NCI-H345 treated with DMSO at 0.1 percent for 48 hours (cell line): Measurements from ENCODE around the gene VPS18.

Source experiments
- DNase-seq: peaks from one replicate; lab custom pipeline; 2025; ENCODE audit not compliant: unreplicated experiment; lab: John Stamatoyannopoulos, UW

The VPS18 gene

GRCh38 chr15:40870716-40871115, 23.5 kb upstream of the VPS18 start:
- no peak for DNase-seq

DNA sequence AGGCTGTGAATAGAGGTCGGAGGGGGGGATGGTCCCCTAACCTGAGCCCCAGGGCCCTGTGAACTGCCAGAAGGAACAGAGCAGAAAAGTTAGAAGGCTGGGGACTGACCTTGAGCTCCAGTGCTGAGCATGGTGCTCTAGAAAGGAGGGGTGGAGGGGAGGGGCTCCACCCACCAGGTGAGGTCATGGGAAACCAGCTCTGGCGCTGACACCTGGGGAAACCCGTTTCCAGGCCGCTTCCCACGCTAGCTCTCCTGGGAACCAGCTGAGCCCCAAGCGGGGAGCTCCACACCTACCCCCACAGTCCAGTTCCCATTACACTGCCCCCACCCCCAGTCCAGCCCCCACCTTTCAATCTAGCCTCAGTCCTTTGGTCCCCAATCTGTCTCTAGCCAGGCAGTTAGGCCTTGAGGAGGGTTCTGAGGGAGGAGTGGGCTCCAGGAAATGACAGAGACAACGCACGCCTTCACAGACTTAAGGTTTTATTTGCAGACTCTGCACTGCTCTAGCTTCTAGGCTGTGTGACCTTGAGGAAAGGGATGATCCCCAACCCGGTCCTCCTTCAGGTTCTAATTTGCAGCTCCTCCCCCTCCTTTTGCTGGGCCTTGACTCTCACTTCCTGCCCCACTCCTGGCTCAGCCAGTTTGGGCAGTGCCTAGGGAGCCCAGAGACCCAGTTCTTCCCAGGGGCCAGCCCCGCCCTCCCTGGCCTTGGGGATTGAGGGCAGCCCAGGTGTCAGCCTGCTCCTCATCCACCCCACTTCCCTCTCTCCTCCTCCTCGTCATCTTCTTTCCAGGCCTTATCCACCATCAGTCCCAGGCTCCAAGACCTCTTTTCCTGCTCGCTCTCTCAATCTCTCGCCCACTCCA, 22.3 kb upstream of the VPS18 start:
- no peak for DNase-seq

DNA sequence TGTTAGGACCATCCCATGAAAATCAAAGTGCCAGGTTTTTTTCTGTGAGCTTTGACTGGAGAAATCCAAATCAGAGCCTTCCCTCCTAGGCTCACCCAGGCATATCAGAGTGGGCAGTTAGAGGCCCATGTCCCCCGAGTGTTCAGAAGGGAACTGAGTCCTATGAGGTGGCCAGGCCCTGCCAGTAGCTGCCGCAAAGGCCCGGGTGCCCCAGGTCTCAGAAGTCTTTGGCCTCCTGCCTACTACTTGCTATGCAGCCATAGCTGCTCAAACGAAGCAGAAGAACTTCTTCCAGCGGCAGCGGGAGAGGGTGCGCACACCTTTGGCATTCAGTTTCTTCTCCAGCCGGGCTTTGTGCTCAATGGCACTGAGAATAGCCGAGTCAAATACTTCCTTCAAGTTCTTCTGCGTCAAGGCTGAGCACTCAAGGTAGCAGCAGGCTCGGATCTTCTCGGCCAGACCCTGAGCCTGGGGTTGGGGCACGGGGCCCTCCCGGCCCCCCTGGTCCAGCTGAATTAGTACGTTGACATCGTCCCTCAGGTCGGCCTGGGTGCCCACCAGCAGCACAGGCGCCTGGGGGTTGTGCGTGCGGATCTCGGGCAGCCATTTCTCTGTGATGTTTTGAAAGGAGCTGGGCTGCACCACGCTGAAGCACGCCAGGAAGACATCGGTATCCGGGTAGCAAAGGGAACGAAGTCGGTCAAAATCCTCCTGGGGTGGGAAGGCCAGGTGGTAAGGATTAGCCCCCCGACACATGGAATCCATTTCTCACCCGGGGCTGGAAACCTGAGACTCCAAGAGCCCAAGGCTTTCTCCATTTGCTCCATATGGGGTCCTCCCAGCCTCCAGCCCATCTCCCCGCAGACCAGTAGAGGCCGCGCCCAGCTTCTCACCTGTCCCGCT, 21.2 kb upstream of the VPS18 start:
- no peak for DNase-seq

- DNase-seq = no peak
Measured at GRCh38 chr15:40873694-40874561, 20.3 kb upstream of the VPS18 start, which contains the start of gene RHOV. TSS of gene RHOV (minus strand) at chr15:40874234. CDS start at chr15:40874139, 95 bp downstream.

- DNase-seq = no peak
Measured at GRCh38 chr15:40875991-40876730, 18.1 kb upstream of the VPS18 start.

GRCh38 chr15:40877694-40878093, 16.6 kb upstream of the VPS18 start:
- DNase-seq = no peak

- DNase-seq = no peak
Measured at GRCh38 chr15:40878785-40879184, 15.5 kb upstream of the VPS18 start.

DNA sequence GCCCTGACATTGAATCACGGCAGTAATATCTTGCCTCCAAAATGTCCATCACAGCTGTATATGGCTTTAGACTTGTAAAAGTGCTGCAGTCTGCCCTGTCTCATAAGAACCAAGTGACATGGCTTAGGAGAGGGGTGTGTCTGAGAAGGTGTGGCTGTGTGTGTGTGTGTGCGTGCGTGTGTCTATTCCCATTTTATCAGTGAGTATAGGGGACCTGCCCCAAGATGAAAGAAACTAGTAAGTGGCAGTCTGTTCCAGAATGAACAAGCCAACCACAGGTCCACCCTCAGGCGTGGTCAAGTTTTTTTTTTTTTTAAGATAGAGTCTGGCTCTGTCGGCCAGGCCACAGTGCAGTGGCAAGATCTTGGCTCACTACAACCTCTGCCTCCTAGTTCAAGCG, 14.6 kb upstream of the VPS18 start:
- DNase-seq = no peak

GRCh38 chr15:40881351-40881750, 12.9 kb upstream of the VPS18 start:
- no peak for DNase-seq

DNA sequence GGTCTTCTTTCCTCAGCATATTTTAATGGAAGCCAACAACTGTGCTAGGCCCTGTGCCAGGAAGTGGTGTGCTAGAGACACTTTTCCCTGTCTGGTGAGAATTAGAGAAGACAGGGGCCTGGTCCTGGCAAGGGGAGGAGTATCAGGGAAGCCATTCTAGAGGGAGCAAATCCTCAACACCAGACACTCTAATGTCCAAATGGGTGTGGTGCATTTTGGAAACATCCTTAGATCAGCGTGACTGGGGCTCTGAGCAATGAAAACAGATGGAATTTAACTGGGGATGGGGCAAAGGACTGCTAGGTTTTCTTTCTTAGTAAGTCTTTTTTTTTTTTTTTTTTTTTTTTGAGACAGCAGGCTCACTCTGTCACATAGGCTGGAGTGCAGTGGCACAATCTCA, 7.7 kb upstream of the VPS18 start:
- DNase-seq = no peak

- DNase-seq = no peak
Measured at GRCh38 chr15:40889112-40889511, 5.1 kb upstream of the VPS18 start.

DNA sequence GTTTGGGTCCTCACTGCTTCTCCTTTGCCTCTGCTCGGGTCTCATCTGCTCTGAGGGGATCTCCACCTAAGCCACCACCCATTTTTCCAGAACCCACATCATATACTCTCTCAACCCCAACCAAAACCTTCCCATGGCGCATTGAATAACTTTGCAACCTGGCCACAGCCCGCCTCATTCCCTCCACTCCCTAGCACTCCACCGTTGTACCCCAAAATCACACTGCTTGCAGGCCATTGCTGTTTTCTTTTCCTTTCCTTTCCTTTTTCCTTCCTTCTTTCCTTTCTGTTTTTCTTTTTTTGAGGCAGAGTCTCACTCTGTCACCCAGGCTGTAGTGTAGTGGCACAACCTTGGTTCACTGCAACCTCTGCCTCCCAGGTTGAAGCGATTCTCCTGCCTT, 3.1 kb upstream of the VPS18 start:
- no peak for DNase-seq

DNA sequence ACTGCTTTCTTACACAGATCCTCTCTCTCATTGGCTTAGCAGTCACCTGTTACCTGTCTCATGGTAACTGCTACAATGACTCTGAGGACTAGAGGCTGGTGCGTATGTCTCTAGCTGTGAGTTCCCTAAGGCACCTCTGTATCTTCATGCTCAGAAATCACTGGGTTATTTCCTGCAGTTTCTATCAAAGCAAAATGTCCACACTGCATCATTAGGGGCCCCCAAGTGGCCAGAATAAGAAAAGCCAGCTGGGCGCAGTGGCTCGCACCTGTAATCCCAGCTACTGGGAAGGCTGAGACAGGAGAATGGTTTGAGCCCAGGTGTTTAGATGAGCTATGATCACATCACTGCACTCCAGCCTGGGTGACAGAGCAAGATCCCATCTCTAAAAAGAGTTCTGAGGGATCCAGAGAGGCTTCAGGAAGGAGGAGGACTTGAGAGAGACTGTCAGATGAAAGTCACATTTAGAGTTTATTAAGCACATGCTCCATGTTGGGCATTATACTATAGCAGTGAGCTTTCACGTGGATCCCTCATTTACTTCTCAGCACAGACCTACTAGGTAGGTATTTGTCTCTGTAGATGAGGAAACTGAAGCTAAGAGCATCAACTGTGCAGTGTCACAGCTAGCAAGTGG, 2.3 kb upstream of the VPS18 start:
- peak; percentile 10 for DNase-seq

- no peak for DNase-seq
Measured at GRCh38 chr15:40892447-40893012, 1.7 kb upstream of the VPS18 start.

DNA sequence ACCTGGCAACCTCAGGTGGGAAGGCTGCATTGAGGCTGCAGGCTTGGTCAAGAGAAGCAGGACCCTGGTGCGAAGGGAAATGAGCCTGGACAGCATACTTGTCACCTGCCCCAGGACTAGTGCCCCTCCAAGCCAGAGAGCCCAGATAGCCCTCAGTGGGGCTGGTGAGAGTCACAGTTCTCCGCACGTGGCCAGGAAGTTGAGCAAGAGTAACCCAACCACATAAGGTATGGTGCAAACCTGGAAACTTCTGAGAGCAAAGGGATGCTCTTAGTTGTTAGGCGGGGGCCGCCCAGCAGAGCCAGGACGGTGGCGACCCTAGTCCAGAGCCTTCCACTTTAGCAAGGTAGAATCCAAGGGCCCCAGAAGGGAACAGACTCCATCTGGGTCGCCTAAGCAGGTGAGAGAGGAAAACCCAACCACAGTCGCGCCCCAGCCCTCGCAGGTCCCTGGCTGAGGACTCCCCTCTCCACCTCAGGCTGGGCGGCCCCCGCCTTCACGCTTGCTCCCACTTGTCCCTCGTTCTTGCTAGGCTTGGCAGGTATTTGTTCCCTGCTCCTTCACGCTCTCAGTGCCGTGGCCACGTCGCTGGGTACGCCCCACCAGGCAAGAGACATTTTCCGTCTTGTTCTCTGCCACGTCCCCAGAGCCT, 1.1 kb upstream of the VPS18 start:
- DNase-seq = no peak

GRCh38 chr15:40894681-40895448, 615 bp downstream of the VPS18 start:
- no peak for DNase-seq

DNA sequence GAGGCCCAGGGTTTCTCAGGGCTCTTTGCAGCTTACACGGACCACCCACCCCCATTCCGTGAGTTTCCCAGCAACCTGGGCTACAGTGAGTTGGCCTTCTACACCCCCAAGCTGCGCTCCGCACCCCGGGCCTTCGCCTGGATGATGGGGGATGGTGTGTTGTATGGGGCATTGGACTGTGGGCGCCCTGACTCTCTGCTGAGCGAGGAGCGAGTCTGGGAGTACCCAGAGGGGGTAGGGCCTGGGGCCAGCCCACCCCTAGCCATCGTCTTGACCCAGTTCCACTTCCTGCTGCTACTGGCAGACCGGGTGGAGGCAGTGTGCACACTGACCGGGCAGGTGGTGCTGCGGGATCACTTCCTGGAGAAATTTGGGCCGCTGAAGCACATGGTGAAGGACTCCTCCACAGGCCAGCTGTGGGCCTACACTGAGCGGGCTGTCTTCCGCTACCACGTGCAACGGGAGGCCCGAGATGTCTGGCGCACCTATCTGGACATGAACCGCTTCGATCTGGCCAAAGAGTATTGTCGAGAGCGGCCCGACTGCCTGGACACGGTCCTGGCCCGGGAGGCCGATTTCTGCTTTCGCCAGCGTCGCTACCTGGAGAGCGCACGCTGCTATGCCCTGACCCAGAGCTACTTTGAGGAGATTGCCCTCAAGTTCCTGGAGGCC, 5.4 kb downstream of the VPS18 start:
- DNase-seq = no peak
